CD4-positive, alpha-beta T cell treated with Interleukin-4 for 1 hour (primary cell): ENCODE results near the gene SHISA5.

Source experiments
- DNase-seq, 2 donors: peaks; one replicate each; pipeline ENCODE4 v3.0.0-alpha.2; 2020 to 2022

SHISA5 gene

GRCh38 chr3:48456456-48456855 is 47.5 kb downstream of the SHISA5 start:
- DNase-seq = no peak

GRCh38 chr3:48451270-48451669 is 52.7 kb downstream of the SHISA5 start:
- no peak for DNase-seq

DNA sequence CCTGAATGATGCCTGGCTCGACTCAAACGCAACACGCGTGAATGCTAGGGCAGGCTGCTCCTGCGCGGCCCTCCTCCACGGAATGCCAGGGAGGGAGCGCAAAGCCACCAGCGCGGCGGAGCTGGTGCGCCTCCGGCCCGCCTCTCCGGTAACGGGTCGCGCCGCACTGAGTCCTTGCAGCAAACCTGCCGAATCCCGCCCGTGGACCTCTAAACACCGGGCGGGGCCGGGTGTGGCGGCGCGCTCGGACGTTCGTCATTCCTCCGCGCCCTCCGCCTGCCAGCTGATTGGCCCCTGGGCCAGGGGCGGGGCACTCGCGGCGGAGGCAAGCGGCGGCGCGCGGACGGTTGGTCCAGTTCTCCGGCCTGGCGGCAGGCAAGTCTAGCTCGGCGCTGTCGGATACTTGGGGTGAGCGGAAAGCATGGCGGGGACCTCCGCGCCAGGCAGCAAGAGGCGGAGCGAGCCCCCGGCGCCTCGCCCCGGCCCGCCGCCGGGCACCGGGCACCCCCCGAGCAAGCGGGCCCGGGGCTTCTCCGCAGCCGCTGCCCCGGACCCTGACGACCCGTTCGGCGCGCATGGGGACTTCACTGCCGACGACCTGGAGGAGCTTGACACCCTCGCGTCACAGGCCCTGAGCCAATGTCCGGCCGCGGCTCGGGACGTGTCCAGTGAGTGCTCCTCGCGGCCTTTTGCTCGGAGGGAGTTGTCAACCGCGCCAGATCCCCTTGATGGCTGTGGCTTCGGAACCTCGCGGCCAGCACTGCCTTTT is 57.4 kb downstream of the SHISA5 start, which contains the start of gene ATRIP:
TSS of gene ATRIP (plus strand) at position 313 of the 769 bp plus-strand sequence. CDS start at position 422, 109 bp downstream.
- DNase-seq = peak; percentile 79 to 89

DNA sequence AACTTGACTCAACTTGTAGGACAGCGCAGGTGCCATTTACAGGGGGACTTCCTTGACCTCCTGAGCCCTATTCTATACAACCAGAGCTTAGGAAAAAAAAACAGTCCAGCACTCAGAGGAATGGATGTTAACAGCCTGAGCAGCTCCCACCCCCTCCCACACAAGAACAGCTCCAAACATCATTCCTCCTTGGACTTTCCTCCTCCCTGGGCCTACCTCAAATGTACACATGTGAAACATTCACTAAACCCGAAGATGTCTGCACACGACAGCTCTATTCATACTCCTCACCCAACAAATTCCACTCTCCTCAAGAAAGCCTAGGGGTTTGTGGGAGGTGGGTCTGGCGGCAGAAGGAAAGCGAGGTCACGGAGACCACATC is 57.9 kb downstream of the SHISA5 start:
- DNase-seq = no peak

- DNase-seq = no peak
Observed at GRCh38 chr3:48445277-48445882, 58.6 kb downstream of the SHISA5 start.

DNA sequence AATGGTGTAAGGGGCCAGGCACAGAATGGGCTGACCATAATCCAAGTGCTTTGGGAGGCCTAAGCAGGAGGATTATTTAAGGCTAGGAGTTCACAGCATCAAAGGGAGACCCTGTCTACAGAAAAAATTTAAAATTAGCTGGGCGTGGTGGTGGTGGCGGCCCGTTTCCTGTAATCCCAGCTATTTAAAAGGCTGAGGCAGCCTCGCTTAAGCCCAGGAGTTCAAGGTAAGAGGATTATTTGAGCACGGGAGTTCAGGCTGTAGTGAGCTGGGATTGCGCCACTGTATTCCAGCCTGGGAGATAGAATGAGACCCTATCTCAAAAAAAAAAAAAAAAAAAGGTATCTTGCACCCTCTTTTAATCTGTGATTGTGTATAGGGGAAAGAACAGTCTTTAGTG is 62.0 kb downstream of the SHISA5 start:
- no peak for DNase-seq

DNA sequence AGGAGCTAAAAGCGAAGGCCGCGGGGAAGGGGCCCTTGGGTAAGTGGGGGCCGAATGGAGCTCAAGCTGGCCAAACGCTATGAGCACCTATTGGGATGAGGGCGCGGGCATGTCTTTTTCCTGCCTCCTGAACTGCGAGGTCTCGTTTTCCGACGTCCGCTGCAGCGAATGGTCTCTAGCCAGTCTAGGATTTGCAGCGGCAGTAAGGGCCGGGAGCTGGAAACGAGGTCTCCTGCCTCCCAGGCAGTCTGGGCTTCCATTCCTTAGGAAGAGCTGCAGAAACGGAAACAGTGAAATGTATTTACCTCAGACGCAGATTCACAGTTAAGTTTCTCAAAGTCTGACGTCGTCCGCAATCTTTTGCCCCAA is 63.4 kb downstream of the SHISA5 start:
- peak in 1 of 2 donors; percentile 27 for DNase-seq

- peak; percentile 98 for DNase-seq
Observed at GRCh38 chr3:48439820-48440589, 64.0 kb downstream of the SHISA5 start, which contains the start of the genes CCDC51 and TMA7. CCDC51 (minus strand) TSS chr3:48440119; CDS start chr3:48435128, 4,991 bp downstream. TMA7 (plus strand) TSS chr3:48440257; CDS start chr3:48440297, 40 bp downstream.

GRCh38 chr3:48437812-48438211 is 66.2 kb downstream of the SHISA5 start:
- no peak for DNase-seq

GRCh38 chr3:48436855-48437254 is 67.1 kb downstream of the SHISA5 start:
- no peak for DNase-seq

DNA sequence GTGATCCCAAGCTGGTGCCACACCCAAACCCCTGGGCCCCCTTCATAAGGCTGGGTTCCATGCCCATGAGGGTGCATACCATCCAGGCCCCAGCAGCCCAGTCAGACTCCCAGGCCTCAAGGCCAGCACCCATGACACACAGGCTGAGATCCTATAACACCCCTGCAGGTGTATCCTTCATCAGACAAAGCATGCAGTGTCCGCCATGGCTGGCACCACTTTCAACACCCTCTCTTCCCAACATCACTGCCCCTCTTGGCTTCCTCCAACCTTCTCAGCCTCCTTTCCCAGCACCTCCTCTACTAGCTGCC is 67.5 kb downstream of the SHISA5 start:
- no peak for DNase-seq

DNA sequence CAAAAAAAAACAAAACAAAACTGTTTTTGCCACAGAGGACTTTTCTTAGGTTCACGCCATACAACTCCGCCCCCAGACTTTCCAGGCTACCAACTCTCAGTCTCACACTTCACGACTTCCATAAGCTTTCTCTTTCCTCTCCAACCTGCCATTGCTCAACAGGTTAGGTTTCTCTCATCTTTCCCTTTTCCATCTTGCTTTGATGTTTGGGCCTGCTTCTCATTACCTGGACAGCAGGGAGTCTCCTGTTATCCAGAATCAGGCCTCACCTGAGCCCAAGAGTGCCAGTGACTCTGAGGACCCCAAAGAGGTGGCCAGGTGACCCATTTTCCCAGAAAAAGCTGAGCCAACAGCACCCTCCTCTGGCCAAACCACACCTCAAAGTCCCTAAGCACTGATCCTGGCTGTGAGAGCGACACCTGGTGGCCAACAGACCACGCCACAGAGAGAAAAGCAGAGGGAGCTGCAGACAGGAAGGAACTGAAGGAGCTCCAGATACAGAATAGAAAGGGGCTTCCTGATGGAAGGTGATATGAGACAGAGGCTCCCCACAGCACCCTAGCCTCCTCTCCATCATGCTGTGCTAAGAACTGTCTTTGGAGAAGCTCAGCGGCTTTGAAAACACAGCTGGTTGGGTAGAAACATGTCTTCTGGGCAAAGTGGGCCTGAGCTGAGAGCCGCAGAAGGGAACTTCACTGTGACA is 68.0 kb downstream of the SHISA5 start:
- DNase-seq = peak; percentile 88 to 89

DNA sequence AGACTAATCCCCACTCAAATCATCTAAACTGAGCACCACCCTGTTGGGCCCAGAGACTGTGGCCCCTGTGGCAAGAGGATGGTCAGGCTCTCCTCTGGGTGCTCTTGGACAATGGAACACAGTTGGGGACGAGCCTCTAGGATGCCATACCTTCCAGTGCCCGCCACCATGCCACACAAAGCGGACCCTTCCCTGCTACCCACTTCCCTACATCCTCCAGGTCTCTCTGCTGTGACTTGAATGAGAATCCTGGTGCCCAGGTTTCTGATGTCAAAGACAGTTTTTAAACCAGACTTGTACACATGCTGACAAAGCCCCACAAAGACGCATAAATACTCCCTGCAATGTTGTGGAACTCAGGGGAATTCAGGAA is 68.8 kb downstream of the SHISA5 start:
- no peak for DNase-seq

DNA sequence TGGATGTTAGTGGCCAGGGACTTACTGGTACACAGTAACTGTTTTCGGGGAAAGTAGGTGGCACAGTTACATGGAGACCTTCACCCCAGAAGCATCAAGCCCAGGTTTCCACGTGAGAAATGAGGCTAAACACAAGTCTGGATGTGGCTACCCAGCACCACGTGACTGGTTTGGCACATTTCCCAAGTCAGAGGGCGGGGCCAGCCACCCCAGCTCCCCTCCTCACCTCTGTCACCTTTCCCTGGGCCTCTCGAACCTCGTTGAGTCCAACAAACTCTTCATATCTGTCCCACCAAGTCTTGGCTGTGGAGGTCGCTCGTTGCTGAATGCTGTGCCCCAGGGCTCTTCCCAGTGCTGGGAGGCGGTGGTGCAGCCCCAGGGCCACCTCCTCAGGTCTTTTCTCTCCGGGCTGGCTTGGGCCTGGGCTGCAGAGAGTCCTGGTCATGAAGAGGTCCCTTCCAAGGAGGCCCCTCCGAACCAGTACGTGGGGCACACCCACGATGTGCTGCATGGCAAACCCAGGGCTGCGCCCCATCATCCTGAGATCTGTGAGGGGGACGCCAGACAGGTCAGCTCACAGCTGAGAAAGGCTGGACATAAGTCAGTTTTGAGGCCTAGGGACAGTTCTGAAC is 69.3 kb downstream of the SHISA5 start:
- DNase-seq = no peak

GRCh38 chr3:48433472-48434118 is 70.4 kb downstream of the SHISA5 start:
- DNase-seq = no peak

GRCh38 chr3:48432411-48433371 is 71.3 kb downstream of the SHISA5 start:
- DNase-seq = no peak

GRCh38 chr3:48431224-48432029 is 72.5 kb downstream of the SHISA5 start:
- no peak for DNase-seq

GRCh38 chr3:48430708-48431101 is 73.3 kb downstream of the SHISA5 start:
- DNase-seq = no peak

DNA sequence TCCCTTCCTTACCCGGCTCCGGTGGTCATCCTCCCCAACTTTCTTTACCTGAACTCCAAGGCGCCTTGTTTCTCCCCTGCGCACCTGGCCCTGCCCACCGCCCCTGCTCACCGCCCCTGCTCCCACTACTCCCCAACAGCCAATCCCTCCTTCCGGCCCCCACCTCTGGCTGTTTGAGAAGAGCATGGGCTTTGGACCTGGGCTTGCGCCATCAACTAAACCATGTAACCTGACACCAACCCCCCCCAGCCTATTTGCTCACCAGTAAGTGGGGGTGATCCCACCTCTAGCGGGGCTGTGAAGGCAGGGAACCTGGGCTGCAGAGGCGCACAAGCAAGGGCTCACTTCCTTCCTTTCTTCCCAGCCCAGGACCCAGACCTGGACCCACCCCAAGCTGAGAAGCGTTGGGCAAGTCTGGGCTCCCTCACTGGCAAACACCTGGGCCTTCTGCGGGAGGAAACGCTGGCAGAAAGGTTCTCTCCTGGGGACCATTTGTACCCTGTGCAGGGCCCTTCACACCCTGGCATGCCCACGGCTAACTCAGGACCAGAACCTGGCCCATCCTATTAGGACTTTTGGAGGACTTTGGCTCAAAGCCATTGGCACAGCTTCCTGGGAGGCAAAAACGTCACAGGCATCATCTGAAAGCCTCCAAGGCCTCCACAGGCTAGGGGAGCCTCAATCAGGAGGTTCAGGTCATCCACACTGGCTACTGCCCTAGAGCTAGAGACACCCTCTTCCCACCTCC is 73.8 kb downstream of the SHISA5 start, which contains the start of gene PLXNB1:
TSS of gene PLXNB1 (minus strand) at position 127 of the 748 bp plus-strand sequence. CDS start 5,475 bp downstream, outside the sequence.
- no peak for DNase-seq
